Caco-2 (cell line): Measurements from ENCODE around the gene HERC4. TPM values are rescaled to one million over a fixed set of nuclear protein-coding genes. Genes with fewer than 3 reads are reported as not detected.

Experiments
- BruUV-seq: library from RNA; stranded (reverse); fragments of 400-500 nt; replicated peaks from 2 replicates; lab custom pipeline; 2021; lab: Mats Ljungman, UMichigan
- CTCF ChIA-PET: fragments of 300-600 bp; sonication (Branson Sonifier 250); formaldehyde crosslinking; loops from one replicate; lab custom pipeline; 2022; ENCODE audit warnings: antibody characterized with exemption; lab: Charles Lee
- POLR2A ChIA-PET: fragments of 300-600 bp; sonication (Branson Sonifier 250); formaldehyde crosslinking; loops from one replicate; lab custom pipeline; 2022; ENCODE audit warnings: antibody characterized with exemption; lab: Charles Lee
- DNase-seq, 2 experiments: peaks; one replicate each; pipeline versions ENCODE4 v3.0.0 to v3.0.0-alpha.2; 2020 to 2022
- H3K27me3 ChIP-seq: replicated peaks from 2 replicates; pipeline ENCODE4 v1.6.0; 2011; ENCODE audit warnings: low read length; ENCODE audit not compliant: control insufficient read depth, insufficient read depth
- H3K36me3 ChIP-seq: 2 replicates; pipeline ENCODE4 v1.5.1; 2011; ENCODE audit warnings: low read length; ENCODE audit not compliant: control insufficient read depth, insufficient read depth
- H3K4me1 ChIP-seq: fragments of 250-450 bp; sonication (Bioruptor Pico); 2 replicates; pipeline ENCODE4 v1.5.1; 2020; ENCODE audit warnings: mild to moderate bottlenecking
- H3K4me3 ChIP-seq: 2 replicates; pipeline ENCODE4 v1.5.1; 2011; ENCODE audit warnings: low read depth, mild to moderate bottlenecking, control low read depth, low read length
- H3K9me3 ChIP-seq: fragments of 250-450 bp; sonication (Bioruptor Pico); 2 replicates; pipeline ENCODE4 v1.5.1; 2020; ENCODE audit warnings: mild to moderate bottlenecking, moderate library complexity
- H3K27ac Mint-ChIP-seq: one replicate; pipeline ENCODE4 v1.8.0; 2022; ENCODE audit warnings: mixed read lengths; ENCODE audit not compliant: unreplicated experiment
- H3K27me3 Mint-ChIP-seq: one replicate; pipeline ENCODE4 v1.8.0; 2022; ENCODE audit warnings: mixed read lengths; ENCODE audit not compliant: insufficient read depth, unreplicated experiment
- H3K36me3 Mint-ChIP-seq: one replicate; pipeline ENCODE4 v1.8.0; 2022; ENCODE audit warnings: mild to moderate bottlenecking, mixed read lengths; ENCODE audit not compliant: insufficient read depth, unreplicated experiment
- H3K4me1 Mint-ChIP-seq: one replicate; pipeline ENCODE4 v1.8.0; 2022; ENCODE audit warnings: low read depth, mixed read lengths; ENCODE audit not compliant: unreplicated experiment
- H3K4me3 Mint-ChIP-seq: one replicate; pipeline ENCODE4 v1.8.0; 2022; ENCODE audit warnings: mild to moderate bottlenecking, moderate library complexity, mixed read lengths; ENCODE audit not compliant: unreplicated experiment
- H3K9me3 Mint-ChIP-seq: one replicate; pipeline ENCODE4 v1.8.0; 2022; ENCODE audit warnings: mixed read lengths; ENCODE audit not compliant: unreplicated experiment
- CTCF ChIP-seq, 2 experiments: fragments of 200-600 bp in 1 of 2; IDR thresholded peaks; 1 replicate in 1 of 2; 2 replicates in 1 of 2; pipeline versions ENCODE4 v1.5.1 to v1.8.0; 2011 to 2022; ENCODE audit warnings: antibody characterized with exemption in 1 of 2, control low read depth in 1 of 2, inconsistent platforms in 1 of 2, low read depth in 1 of 2, low read length in 1 of 2, mild to moderate bottlenecking in 1 of 2, moderate library complexity in 1 of 2; ENCODE audit not compliant: insufficient read depth in 1 of 2, severe bottlenecking in 1 of 2, unreplicated experiment in 1 of 2
- intact Hi-C: fragments of 100-400 bp; cut with micrococcal nuclease; formaldehyde crosslinking; loops from one replicate; pipeline ENCODE4 v1.10.0; 2022; ENCODE audit not compliant: unreplicated experiment
- total RNA-seq: library from RNA; stranded (reverse); gene quantifications from 2 replicates; pipeline ENCODE4 v1.2.3, GENCODE V29; 2022

Gene HERC4
- total RNA-seq, 1 experiment from 2014 or later = 59.4 TPM

DNA sequence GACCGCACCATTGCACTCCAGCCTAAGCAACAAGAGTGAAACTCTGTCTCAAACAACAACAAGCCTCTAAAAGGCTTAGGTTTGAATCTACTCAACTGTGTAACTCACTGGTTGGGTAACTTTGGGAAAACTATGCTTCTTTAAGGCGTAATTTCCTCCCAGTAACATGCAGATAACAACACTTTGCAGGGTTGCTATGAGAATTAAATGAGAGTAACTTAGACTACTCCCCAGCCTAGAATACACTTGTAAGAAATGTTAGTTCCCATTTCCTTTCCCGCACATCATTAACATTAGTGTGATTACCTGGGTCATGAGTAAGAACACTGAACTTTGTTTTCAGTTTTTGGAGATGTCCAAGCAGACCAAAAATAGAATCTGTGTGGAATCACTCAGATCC is 28.8 kb upstream of the HERC4 start:
- Mint-ChIP-seq H3K36me3 (no peaks in the 10 kb centered on the region), H3K27ac (no peak overlapping the region), H3K4me1 (no peaks in the 10 kb centered on the region), H3K4me3 (no peak overlapping the region), H3K27me3 (no peaks in the 10 kb centered on the region), H3K9me3 (no peaks in the 10 kb centered on the region)
- no peak for TF ChIP-seq CTCF (IDR thresholded peaks at IDR 0.05; ENCODE audit: insufficient read depth in 1 of 2, low read depth in 1 of 2, low read length in 1 of 2, severe bottlenecking in 1 of 2, unreplicated experiment in 1 of 2)
- POLR2A ChIA-PET = no interaction called here
- no peaks in the 10 kb centered on the region for H3K4me1 ChIP-seq
- DNase-seq = no peak
- no peak overlapping the region for H3K4me3 ChIP-seq
- H3K9me3 ChIP-seq = no peaks in the 10 kb centered on the region
- intact Hi-C loops = no loop called here
- BruUV-seq = no TSS peak
- no peaks in the 10 kb centered on the region for H3K27me3 ChIP-seq
- no peaks in the 10 kb centered on the region for H3K36me3 ChIP-seq
- CTCF ChIA-PET = no interaction called here

DNA sequence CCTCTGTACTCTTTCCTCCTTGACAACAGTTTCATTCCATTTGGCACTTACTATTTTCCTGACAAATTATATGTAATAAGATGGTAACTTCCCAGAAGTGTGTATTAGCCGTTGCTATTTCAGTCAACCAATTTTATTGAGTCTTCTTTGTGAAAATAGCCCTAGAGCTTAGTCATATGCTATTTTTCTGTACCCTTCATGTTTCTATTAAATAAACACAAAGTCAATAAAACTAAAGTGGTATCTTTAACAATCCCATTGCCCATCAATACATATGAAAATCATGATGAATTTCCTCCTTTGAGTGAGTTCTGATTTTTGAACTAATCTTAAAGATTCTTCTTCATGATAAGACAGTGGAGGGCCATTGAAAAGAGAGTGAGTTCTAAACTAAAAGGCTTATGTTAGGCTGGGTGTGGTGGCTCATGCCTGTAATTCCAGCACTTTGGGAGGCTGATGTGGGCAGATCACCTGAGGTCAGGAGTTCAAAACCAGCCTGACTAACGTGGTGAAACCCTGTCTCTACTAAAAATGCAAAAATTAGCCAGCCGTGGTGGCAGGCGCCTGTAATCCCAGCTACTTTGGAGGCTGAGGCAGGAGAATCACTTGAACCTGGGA is 28.3 kb upstream of the HERC4 start:
- no peak for DNase-seq
- ChIA-PET POLR2A (no interaction called here), CTCF (no interaction called here)
- H3K27me3 ChIP-seq = no peaks in the 10 kb centered on the region
- intact Hi-C loops = no loop called here
- no peaks in the 10 kb centered on the region for H3K4me1 ChIP-seq
- no peaks in the 10 kb centered on the region for H3K9me3 ChIP-seq
- Mint-ChIP-seq H3K4me3 (no peak overlapping the region), H3K36me3 (no peaks in the 10 kb centered on the region), H3K27me3 (no peaks in the 10 kb centered on the region), H3K27ac (no peak overlapping the region), H3K9me3 (no peaks in the 10 kb centered on the region), H3K4me1 (no peaks in the 10 kb centered on the region)
- no peak overlapping the region for H3K4me3 ChIP-seq
- BruUV-seq = no TSS peak
- no peaks in the 10 kb centered on the region for H3K36me3 ChIP-seq
- TF ChIP-seq CTCF (IDR thresholded peaks at IDR 0.05; ENCODE audit: insufficient read depth in 1 of 2, low read depth in 1 of 2, low read length in 1 of 2, severe bottlenecking in 1 of 2, unreplicated experiment in 1 of 2) = no peak

DNA sequence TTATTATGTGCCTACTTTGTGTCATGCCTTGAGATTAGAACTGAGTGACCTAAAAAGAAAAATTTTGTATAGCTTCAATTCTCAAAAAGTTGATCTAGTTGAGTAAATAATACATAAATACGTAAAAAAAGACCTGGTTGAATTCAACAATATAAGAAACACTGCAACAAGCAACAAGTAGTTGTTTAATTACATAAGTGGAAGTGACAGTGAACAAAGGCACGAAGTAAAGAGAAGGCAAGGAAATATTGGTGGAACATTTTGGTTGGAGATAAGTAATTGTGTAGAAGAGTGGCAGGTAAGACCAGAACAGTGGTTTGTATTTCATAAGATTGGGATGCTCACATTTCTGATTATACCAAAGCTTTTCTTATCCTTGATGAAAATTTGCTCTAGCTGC is 26.0 kb upstream of the HERC4 start:
- CTCF ChIA-PET = no interaction called here
- no peak overlapping the region for H3K27ac Mint-ChIP-seq
- Histone ChIP-seq H3K27me3 (no peaks in the 10 kb centered on the region), H3K9me3 (no peaks in the 10 kb centered on the region), H3K36me3 (no peaks in the 10 kb centered on the region), H3K4me3 (no peak overlapping the region), H3K4me1 (no peaks in the 10 kb centered on the region)
- DNase-seq = no peak
- TF ChIP-seq CTCF (IDR thresholded peaks at IDR 0.05; ENCODE audit: insufficient read depth in 1 of 2, low read depth in 1 of 2, low read length in 1 of 2, severe bottlenecking in 1 of 2, unreplicated experiment in 1 of 2) = no peak
- intact Hi-C loops = no loop called here
- no TSS peak for BruUV-seq
- no peaks in the 10 kb centered on the region for H3K36me3 Mint-ChIP-seq
- H3K9me3 Mint-ChIP-seq = no peaks in the 10 kb centered on the region
- H3K4me3 Mint-ChIP-seq = no peak overlapping the region
- POLR2A ChIA-PET = no interaction called here
- no peaks in the 10 kb centered on the region for H3K4me1 Mint-ChIP-seq
- H3K27me3 Mint-ChIP-seq = no peaks in the 10 kb centered on the region
